ENCODE results near the gene PILRA. TPM values are rescaled to one million over a fixed set of nuclear protein-coding genes. Genes with fewer than 3 reads are reported as not detected.

The PILRA gene
- total and polyA plus RNA-seq, 2 of the 13 experiments (the other 11 are each of a cell fraction or from before 2014, with no cell fraction given) = 0.13 to 1.3 TPM

DNA sequence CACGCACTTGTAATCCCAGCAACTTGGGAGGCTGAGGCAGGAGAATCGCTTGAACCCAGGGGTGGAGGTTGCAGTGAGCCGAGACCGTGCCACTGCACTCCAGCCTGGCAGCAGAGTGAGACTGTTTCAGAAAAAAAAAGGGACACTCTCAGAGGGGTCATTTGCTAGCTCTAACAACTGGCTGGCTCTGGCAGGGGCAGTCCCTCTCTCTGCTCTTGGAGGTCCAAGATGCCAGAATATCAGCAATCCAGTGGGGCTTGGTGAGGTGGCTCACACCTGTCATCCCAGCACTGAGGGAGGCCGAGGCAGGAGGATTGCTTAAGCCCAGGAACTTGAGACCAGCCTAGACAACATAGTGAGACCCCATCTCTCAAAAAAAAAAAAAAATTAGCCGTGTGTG lies 2.5 kb upstream of the PILRA start:
- Histone ChIP-seq H4K20me1 (ENCODE audit: insufficient read depth, low read length) (no peaks in the 10 kb centered on the region), H3K9me3 (ENCODE audit: low read length) (no peaks in the 10 kb centered on the region), H3K4me3 (replicated peaks in 1 of 3; ENCODE audit: insufficient read depth in 1 of 3, low read depth in 2 of 3, low read length in 3 of 3) (no peak overlapping the region), H3K9ac (ENCODE audit: insufficient read depth, low read depth, low read length) (no peak overlapping the region), H3K4me2 (ENCODE audit: low read depth, low read length) (no peak overlapping the region), H3K27me3 (ENCODE audit: control insufficient read depth in 1 of 2, insufficient read depth in 2 of 2, low read length in 2 of 2) (no peaks in the 10 kb centered on the region; a peak in 2 of 5 replicates), H2AFZ (ENCODE audit: low read length) (no peak overlapping the region), H3K27ac (ENCODE audit: extremely low read length, insufficient read depth, low read length) (no peak overlapping the region), H3K4me1 (ENCODE audit: insufficient read depth, low read length) (peaks cover 9% of the 10 kb centered on the region; the same call in 1 of the 2 replicates), H3K36me3 (replicated peaks in 1 of 2; ENCODE audit: control insufficient read depth in 1 of 2, insufficient read depth in 2 of 2, low read length in 2 of 2) (no peaks in the 10 kb centered on the region), H3K79me2 (ENCODE audit: insufficient read depth, low read length) (no peaks in the 10 kb centered on the region)
- in situ Hi-C loops (cut with HindIII; ENCODE audit: extremely low pct_ligation_motif_present, low pct_unique_long_range_greater_than_20kb) (no loop called here), intact Hi-C loops (cut with micrococcal nuclease; ENCODE audit: unreplicated experiment) (no loop called here)
- 92% methylated on average over 6 of the region's 6 CpGs for WGBS (ENCODE audit: low lambda C conversion rate)
- no peak for FAIRE-seq
- TF ChIP-seq, protein P1, sequence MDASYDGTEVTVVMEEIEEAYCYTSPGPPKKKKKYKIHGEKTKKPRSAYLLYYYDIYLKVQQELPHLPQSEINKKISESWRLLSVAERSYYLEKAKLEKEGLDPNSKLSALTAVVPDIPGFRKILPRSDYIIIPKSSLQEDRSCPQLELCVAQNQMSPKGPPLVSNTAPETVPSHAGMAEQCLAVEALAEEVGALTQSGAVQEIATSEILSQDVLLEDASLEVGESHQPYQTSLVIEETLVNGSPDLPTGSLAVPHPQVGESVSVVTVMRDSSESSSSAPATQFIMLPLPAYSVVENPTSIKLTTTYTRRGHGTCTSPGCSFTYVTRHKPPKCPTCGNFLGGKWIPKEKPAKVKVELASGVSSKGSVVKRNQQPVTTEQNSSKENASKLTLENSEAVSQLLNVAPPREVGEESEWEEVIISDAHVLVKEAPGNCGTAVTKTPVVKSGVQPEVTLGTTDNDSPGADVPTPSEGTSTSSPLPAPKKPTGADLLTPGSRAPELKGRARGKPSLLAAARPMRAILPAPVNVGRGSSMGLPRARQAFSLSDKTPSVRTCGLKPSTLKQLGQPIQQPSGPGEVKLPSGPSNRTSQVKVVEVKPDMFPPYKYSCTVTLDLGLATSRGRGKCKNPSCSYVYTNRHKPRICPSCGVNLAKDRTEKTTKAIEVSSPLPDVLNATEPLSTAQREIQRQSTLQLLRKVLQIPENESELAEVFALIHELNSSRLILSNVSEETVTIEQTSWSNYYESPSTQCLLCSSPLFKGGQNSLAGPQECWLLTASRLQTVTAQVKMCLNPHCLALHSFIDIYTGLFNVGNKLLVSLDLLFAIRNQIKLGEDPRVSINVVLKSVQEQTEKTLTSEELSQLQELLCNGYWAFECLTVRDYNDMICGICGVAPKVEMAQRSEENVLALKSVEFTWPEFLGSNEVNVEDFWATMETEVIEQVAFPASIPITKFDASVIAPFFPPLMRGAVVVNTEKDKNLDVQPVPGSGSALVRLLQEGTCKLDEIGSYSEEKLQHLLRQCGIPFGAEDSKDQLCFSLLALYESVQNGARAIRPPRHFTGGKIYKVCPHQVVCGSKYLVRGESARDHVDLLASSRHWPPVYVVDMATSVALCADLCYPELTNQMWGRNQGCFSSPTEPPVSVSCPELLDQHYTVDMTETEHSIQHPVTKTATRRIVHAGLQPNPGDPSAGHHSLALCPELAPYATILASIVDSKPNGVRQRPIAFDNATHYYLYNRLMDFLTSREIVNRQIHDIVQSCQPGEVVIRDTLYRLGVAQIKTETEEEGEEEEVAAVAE (CRISPR knock-in tag; IDR thresholded peaks at IDR 0.05; ENCODE audit: borderline replicate concordance) = no peak
- TF ChIP-seq ZSCAN29 (CRISPR knock-in tag; conservative IDR thresholded peaks at IDR 0.05) = no peak
- TF ChIP-seq, protein P2, sequence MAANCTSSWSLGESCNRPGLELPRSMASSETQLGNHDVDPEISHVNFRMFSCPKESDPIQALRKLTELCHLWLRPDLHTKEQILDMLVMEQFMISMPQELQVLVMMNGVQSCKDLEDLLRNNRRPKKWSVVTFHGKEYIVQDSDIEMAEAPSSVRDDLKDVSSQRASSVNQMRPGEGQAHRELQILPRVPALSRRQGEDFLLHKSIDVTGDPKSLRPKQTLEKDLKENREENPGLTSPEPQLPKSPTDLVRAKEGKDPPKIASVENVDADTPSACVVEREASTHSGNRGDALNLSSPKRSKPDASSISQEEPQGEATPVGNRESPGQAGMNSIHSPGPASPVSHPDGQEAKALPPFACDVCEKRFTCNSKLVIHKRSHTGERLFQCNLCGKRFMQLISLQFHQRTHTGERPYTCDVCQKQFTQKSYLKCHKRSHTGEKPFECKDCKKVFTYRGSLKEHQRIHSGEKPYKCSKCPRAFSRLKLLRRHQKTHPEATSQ (CRISPR knock-in tag; IDR thresholded peaks at IDR 0.05; ENCODE audit: borderline replicate concordance) = no peak
- no peak for TF ChIP-seq SMYD3 (CRISPR knock-in tag; IDR thresholded peaks at IDR 0.05)
- TF ChIP-seq CHD2 (IDR thresholded peaks at IDR 0.05; ENCODE audit: low read depth, low read length) = no peak
- TF ChIP-seq ZNF124 (CRISPR knock-in tag; IDR thresholded peaks at IDR 0.05) = no peak
- no peak for TF ChIP-seq ONECUT2 (CRISPR knock-in tag; IDR thresholded peaks at IDR 0.05)
- ATAC-seq = no peak
- CTCF ChIA-PET (ENCODE audit: low intra/inter-chr PET ratio, low total read pairs) = no interaction called here
- POLR2A ChIA-PET = no interaction called here
- no peak for DNase-seq (ENCODE audit: low spot score)
- BruUV-seq (replicated peaks) = no TSS peak

All from HepG2 (cell line).